ENCODE measurements around the gene SEL1L3. TPM values are rescaled to one million over a fixed set of nuclear protein-coding genes. Genes with fewer than 3 reads are reported as not detected.
"Not testable (repeated sequence)": the region's sequence is repeated elsewhere in the genome, so short reads cannot be mapped to it uniquely, and the experiment has no call there.

SEL1L3 gene
- total RNA-seq (2022) (28.1 and 49.4 TPM in 2 replicates), Bru-seq, nascent RNA (percentile 71 among the genes with signal in this experiment), BruChase-seq, experiment 1, labeled RNA remaining after a 6-hour chase (percentile 72 among the genes with signal in this experiment), BruChase-seq, experiment 2, labeled RNA remaining after a 2-hour chase (percentile 77 among the genes with signal in this experiment)
- long read RNA-seq, full-length matches to known transcripts: 45 of 79 reads
- long read RNA-seq, partial matches to known transcripts: 6 of 79 reads
- long read RNA-seq, other reads (novel, unspliced or antisense): 28 of 79 reads

GRCh38 chr4:25862411-25863346 is at the start of gene SEL1L3:
TSS of gene SEL1L3 (minus strand) at chr4:25862988. CDS start at chr4:25862836, 152 bp downstream.
- no TSS peak for BruUV-seq (replicated peaks)
- Mint-ChIP-seq H3K4me1 (ENCODE audit: insufficient read depth, unreplicated experiment) (peaks cover 24% of the 10 kb centered on the region), H3K4me3 (ENCODE audit: unreplicated experiment) (peak within 1 kb of the TSS; percentile 96), H3K27ac (ENCODE audit: low read depth, unreplicated experiment) (peak within 1 kb of the TSS; percentile 91), H3K36me3 (ENCODE audit: insufficient read depth, unreplicated experiment) (no peaks in the 10 kb centered on the region), H3K27me3 (ENCODE audit: insufficient read depth, unreplicated experiment) (no peaks in the 10 kb centered on the region), H3K9me3 (ENCODE audit: unreplicated experiment) (no peaks in the 10 kb centered on the region)
- intact Hi-C loops (cut with micrococcal nuclease): no loop called here
- no peak for TF ChIP-seq CTCF (IDR thresholded peaks at IDR 0.05; ENCODE audit: unreplicated experiment)
- CTCF ChIA-PET: interaction anchor here (0.7 to 1.1 kb wide), 2 partner anchors 47 to 974 kb away, joined by 3 read pairs; no protein-coding TSS in a partner anchor
- peak; percentile 19 for DNase-seq (ENCODE audit: unreplicated experiment)
- POLR2A ChIA-PET: interaction anchor here (1.6 to 1.9 kb wide), 2 partner anchors 45 to 52 kb away, joined by 7 to 20 read pairs; partner anchors contain the start of gene SMIM20

GRCh38 chr4:25911356-25911755 is 48.6 kb upstream of the SEL1L3 start:
- Mint-ChIP-seq H3K27ac (ENCODE audit: low read depth, unreplicated experiment) (no peak overlapping the region), H3K27me3 (ENCODE audit: insufficient read depth, unreplicated experiment) (no peaks in the 10 kb centered on the region), H3K9me3 (ENCODE audit: unreplicated experiment) (no peaks in the 10 kb centered on the region), H3K4me1 (ENCODE audit: insufficient read depth, unreplicated experiment) (peaks cover 14% of the 10 kb centered on the region), H3K4me3 (ENCODE audit: unreplicated experiment) (no peak overlapping the region), H3K36me3 (ENCODE audit: insufficient read depth, unreplicated experiment) (no peaks in the 10 kb centered on the region)
- ChIA-PET POLR2A (interaction anchor here (0.6 kb wide), 1 partner anchor 752 kb away, joined by 3 read pairs; no protein-coding TSS in a partner anchor), CTCF (interaction anchor here (0.8 kb wide), 1 partner anchor 470 kb away, joined by 3 read pairs; no protein-coding TSS in a partner anchor)
- no peak for DNase-seq (ENCODE audit: unreplicated experiment)
- intact Hi-C loops (cut with micrococcal nuclease): no loop called here
- TF ChIP-seq CTCF (IDR thresholded peaks at IDR 0.05; ENCODE audit: unreplicated experiment): no peak
- no TSS peak for BruUV-seq (replicated peaks)

GRCh38 chr4:25908491-25908901 is 45.7 kb upstream of the SEL1L3 start:
- DNase-seq (ENCODE audit: unreplicated experiment): peak; percentile 91
- Mint-ChIP-seq H3K36me3 (ENCODE audit: insufficient read depth, unreplicated experiment) (no peaks in the 10 kb centered on the region), H3K27ac (ENCODE audit: low read depth, unreplicated experiment) (peak overlapping the region; percentile 69), H3K27me3 (ENCODE audit: insufficient read depth, unreplicated experiment) (no peaks in the 10 kb centered on the region), H3K9me3 (ENCODE audit: unreplicated experiment) (no peaks in the 10 kb centered on the region), H3K4me1 (ENCODE audit: insufficient read depth, unreplicated experiment) (peaks cover 17% of the 10 kb centered on the region), H3K4me3 (ENCODE audit: unreplicated experiment) (no peak overlapping the region)
- POLR2A ChIA-PET: interaction anchor here (1.1 to 1.3 kb wide), 2 partner anchors 43 to 47 kb away, joined by 6 to 7 read pairs; no protein-coding TSS in a partner anchor
- no TSS peak for BruUV-seq (replicated peaks)
- intact Hi-C loops (cut with micrococcal nuclease): loop anchor here (5.0 kb wide), 1 partner anchor 41 kb away; no protein-coding TSS in a partner anchor
- CTCF ChIA-PET: interaction anchor here (0.9 to 1.1 kb wide), 3 partner anchors 14 to 141 kb away, joined by 3 to 4 read pairs (median 3); no protein-coding TSS in a partner anchor
- no peak for TF ChIP-seq CTCF (IDR thresholded peaks at IDR 0.05; ENCODE audit: unreplicated experiment)

GRCh38 chr4:25906113-25906512 is 43.3 kb upstream of the SEL1L3 start:
- H3K27ac Mint-ChIP-seq (ENCODE audit: low read depth, unreplicated experiment); H3K4me3 Mint-ChIP-seq (ENCODE audit: unreplicated experiment); H3K9me3 Mint-ChIP-seq (ENCODE audit: unreplicated experiment); H3K27me3 Mint-ChIP-seq (ENCODE audit: insufficient read depth, unreplicated experiment); H3K36me3 Mint-ChIP-seq (ENCODE audit: insufficient read depth, unreplicated experiment); DNase-seq (ENCODE audit: unreplicated experiment); POLR2A ChIA-PET; BruUV-seq (replicated peaks): not testable (repeated sequence)
- CTCF ChIA-PET: interaction anchor here (1.1 kb wide), 1 partner anchor 41 kb away, joined by 5 read pairs; no protein-coding TSS in a partner anchor
- peaks cover 20% of the 10 kb centered on the region for H3K4me1 Mint-ChIP-seq (ENCODE audit: insufficient read depth, unreplicated experiment)
- intact Hi-C loops (cut with micrococcal nuclease): loop anchor here (5.0 kb wide), 1 partner anchor 39 kb away; no protein-coding TSS in a partner anchor
